ENCODE measurements around the gene DOCK9.

DNA sequence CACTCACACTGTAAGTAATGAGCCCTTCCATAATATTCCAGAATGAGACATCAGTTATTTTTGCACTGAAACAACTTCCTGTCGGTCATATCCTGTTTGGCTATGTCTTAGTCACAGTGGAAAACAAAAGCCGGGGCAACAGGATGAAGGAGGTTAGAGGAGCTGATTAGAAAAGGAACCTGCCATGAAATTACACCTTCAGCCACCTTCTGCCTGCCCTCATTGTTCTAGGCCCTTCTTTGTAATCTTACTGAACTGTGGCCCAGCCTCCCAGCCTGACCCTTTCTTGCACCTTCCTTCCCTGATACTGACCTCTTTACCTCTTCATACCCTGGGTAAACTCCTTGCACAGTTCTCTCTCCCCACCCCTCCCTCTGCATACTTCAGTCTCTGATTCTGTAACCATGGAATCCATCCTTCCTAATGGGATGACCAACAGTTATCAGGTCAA is 67.3 kb downstream of the DOCK9 start:
- TF ChIP-seq EZH2 (IDR thresholded peaks at IDR 0.05; ENCODE audit: insufficient read depth, low read length) (no peak), CTCF (IDR thresholded peaks at IDR 0.05; ENCODE audit: insufficient read depth, low read depth, low read length) (no peak)
